Femur (tissue), 1 donor: Measurements from ENCODE around the gene MAD2L2.

Experiments used
- DNase-seq: peaks from one replicate; pipeline ENCODE4 v3.0.0-alpha.2; 2017

Gene MAD2L2

GRCh38 chr1:11681071-11681771, at the start of gene MAD2L2:
TSS of gene MAD2L2 (minus strand) at chr1:11681148. CDS start at chr1:11680601, 547 bp downstream.
- DNase-seq, result peak; percentile 91

DNA sequence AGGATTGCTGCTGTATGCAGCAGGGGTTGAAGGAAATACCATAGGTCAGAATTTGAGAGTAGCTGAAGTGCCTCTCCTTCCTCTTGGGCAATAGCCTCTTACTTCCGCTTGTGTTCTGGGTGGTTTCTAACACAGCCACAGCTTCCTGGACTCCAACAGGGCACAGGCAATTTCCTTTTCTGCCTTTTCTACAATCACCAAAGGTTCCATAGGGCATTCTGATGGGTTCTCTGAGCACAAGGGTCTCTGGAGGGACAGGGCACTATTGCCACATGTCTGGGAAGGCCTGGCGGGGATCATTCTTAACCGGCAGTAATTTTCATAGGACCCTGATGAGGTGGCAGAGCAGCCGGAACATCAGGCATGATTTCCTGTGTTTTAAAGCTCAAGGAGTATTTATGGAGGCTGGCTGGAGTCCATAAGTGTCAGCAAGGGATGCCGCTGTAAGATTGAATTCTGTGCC, 49.5 kb upstream of the MAD2L2 start:
- no peak for DNase-seq

GRCh38 chr1:11729498-11730428, 48.8 kb upstream of the MAD2L2 start:
- no peak for DNase-seq

DNA sequence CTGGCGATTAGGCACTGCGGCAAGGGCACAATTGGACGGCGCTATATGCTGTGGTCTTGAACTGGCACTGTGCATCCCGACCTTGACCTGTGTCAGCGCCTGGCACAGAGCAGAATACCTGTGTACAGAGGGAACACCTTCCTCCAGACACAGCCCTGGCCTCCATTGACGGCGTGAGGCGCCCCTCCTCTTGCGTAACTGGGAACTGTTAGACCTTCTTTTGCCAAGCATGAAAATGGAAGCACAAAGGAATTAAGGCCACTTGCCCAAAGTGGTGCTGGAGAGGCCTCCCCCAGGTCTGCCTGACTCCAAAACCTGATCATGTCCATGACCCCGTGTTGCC, 48.2 kb upstream of the MAD2L2 start:
- DNase-seq, result no peak

DNA sequence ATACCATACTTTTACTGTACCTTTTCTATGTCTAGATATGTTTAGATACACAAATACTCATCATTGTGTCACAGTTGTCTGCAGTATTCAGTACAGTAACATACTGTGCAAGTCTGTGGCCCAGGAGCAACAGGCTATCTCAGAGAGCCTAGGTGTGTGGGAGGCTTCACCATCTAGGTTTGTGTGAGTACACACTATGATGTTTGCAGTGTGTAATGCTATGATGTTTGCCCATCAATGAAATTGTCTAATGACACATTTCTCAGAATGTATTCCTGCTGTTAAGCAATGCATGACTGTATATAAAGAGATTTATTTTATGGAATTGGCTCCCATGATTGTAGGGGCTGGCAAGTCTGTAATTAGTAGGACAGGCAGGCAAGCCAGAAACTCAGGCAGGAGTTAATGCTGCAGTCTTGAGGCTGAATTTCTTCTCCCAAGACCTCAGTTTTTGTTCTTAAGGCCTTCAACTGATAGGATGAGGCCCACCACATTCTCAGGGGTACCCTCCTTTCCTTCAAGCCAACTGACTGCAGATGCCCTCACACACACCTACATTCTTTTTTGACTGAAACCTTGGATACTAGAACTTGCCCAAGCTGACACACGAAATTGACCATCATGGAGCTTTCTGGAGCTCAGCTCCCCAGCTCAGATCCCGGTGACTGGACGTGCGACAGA, 47.3 kb upstream of the MAD2L2 start:
- DNase-seq, result no peak

DNA sequence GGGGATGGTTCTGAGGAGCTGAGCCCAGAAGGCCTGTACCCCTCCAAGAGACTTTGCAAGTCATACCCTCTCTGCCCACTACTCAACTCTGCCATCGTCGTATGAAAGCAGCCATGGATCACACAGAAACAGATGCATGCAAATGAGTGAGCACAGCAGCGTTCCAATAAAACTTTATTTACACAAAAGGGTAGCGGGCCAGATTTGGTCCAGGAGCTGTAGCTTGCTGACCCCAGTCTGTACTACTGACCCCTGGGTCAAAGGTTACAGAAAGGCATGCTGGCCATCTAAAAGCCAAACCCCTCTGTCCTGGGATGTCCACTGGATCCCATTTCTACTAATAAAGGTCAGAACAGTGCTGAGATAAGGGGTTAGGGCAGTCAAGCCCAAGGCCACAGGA, 46.2 kb upstream of the MAD2L2 start:
- DNase-seq, result no peak

DNA sequence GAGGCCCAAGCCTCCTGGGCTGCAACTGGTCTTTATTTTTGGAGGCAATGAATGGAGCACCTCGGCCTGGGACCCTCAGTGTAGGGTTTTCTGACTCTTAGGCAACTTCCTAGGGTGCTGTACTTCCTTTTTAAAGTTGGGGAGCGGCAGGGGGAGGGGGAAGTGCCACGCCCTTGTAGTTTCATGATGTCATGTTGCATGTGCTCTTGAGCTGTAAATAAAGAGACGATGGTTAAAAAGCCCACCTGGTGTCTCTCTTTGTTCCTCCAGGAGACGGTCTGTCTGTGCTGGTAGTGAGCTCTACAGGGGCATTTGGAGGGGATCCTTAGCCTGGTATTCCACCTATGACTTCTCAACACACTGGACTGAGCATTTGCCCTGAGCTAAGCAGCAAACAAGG, 44.7 kb upstream of the MAD2L2 start:
- DNase-seq, result no peak

- no peak for DNase-seq
Measured at GRCh38 chr1:11722538-11722937, 41.6 kb upstream of the MAD2L2 start.

DNA sequence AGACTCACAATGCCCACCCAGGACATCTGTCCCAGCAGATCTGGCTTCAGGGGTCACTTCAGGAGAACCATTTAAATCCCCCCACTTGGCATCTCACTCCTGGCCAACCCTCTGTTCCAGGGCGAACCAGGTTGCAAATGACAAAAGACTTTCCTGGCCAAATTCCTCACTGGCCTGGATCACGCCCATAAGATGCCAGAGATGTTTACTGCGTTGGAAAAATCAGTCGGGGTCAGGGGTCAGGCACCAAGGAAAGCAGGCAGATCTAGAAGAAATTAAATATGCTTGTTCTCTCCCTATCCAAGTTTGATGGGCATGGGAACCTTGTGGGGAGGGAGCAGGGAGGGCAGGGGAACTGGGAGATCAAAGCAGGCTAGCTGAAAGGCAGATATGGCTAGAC, 40.4 kb upstream of the MAD2L2 start:
- DNase-seq, result no peak

GRCh38 chr1:11720525-11720924, 39.6 kb upstream of the MAD2L2 start:
- DNase-seq, result peak; percentile 31

- peak; percentile 12 for DNase-seq
Measured at GRCh38 chr1:11720033-11720376, 39.1 kb upstream of the MAD2L2 start.

- DNase-seq, result peak; percentile 83
Measured at GRCh38 chr1:11719313-11720032, 38.5 kb upstream of the MAD2L2 start.

DNA sequence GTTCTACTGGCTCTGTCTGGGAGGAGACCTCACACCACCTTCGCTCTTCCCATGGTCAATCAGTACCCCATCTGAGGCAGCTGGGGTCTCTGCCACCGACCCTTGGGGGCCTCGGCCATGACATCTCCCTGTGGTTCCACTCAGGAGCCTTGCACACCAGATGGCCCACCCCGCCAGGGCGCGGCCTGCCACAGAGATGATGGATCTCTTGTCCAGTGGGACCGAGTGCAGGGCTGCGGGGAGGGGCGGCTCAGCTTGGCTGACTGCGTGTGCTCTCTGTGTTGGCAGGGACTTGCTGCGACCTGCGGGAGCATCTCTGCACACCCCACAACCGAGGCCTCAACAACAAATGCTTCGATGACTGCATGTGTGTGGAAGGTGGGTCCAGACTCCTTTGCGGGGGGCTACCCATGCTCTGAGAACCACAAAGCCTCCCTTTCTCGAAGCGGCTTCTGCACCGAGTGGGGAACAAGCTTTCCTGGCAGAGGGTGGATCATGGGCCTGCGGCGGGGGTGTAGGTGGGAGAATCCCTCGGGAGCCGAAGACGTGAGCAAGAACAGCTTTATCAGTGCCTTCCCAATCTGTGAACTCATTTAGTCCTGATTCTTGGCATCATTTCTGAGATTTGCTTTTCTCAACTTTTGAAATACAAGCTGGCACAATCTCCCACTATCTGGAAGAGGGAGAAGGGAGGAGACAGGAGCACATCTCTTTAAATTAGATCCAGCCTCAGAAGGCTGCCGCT, 34.1 kb upstream of the MAD2L2 start:
- peak; percentile 11 for DNase-seq

DNA sequence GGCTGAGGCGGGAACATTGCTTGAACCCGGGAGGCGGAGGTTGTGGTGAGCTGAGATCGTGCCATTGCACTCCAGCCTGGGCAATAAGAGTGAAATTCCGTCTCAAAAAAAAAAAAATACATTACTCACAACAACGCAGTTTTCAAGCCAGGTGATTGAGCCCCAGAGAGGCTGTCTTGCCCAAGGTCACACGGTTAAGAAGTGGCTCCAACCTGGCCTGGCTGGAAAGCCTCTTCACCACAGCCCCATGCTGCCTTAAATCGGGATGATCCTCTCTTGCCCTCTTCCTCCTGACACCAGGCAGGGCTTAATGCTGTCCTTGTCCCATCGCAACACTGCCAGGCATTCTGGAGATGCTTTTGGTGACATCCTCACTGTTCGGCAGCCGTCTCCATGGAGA, 32.1 kb upstream of the MAD2L2 start:
- peak; percentile 11 for DNase-seq

- peak; percentile 12 for DNase-seq
Measured at GRCh38 chr1:11712285-11712684, 31.3 kb upstream of the MAD2L2 start.

GRCh38 chr1:11711490-11711889, 30.5 kb upstream of the MAD2L2 start:
- DNase-seq, result no peak

DNA sequence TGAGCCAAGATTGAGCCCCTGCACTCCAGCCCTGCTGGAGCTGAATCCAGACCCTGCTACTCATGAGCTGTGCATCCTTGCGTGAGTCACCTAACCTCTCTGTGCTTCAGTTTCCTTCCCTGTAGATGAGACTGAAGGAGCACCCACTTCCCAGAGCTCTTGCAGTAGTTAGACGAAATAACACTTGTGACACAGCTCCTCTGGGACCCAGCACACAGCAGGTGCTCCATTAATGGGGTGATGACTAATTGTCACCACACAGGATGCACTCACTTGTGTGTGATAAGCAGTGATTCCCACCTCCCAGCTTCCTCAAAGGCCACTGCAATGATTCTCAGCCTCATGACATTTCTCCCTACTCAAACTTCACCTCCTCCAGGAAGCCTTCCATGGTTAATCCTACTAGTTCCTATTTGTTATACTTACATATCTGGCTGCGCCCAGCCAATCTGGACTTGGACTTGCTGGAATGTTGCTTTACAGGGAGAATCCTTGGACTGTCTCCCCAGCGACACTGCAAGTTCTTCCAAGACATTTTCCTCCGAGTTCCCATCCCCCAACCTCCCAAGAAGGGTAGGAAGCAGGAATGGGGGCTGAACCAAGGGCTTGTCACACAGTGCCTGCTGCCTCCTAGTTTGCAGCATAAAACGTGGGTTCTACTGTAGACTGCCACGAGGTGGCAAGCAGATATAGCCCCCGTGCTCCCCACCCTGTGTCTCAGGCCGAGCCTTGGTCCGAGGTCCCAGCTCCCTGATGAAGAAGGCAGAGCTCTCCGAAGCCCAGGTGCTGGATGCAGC, 27.8 kb upstream of the MAD2L2 start:
- no peak for DNase-seq

GRCh38 chr1:11707621-11708276, 26.8 kb upstream of the MAD2L2 start:
- peak; percentile 67 for DNase-seq

DNA sequence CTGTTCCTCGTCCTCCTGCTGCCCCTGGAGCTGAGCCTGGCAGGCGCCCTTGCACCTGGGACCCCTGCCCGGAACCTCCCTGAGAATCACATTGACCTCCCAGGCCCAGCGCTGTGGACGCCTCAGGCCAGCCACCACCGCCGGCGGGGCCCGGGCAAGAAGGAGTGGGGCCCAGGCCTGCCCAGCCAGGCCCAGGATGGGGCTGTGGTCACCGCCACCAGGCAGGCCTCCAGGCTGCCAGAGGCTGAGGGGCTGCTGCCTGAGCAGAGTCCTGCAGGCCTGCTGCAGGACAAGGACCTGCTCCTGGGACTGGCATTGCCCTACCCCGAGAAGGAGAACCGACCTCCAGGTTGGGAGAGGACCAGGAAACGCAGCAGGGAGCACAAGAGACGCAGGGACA, 25.3 kb upstream of the MAD2L2 start:
- peak; percentile 6 for DNase-seq

DNA sequence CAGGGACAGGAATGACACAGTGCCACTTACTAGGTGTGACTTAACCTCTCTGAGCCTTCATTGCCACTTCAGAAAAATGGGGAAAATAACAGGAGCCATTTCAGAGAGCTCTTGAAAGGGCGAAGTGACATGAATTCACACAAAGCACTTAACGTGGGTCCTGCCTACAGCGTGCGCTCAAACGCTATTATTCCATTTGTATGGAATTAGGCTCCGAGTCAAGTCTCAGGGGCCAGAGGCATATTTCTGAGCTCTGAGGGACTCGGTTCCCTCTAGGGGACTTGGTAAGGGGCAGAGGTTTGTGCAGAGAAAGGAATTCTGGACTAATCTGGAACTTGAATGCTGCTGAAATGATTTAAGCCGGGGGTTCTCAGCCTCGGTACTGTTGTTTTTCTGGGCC, 24.6 kb upstream of the MAD2L2 start:
- DNase-seq, result no peak
